ENCODE results near the gene TAB2. TPM values are rescaled to one million over a fixed set of nuclear protein-coding genes. Genes with fewer than 3 reads are reported as not detected.

Gene TAB2
- total RNA-seq, 1 experiment from 2014 or later: 56.2 TPM

DNA sequence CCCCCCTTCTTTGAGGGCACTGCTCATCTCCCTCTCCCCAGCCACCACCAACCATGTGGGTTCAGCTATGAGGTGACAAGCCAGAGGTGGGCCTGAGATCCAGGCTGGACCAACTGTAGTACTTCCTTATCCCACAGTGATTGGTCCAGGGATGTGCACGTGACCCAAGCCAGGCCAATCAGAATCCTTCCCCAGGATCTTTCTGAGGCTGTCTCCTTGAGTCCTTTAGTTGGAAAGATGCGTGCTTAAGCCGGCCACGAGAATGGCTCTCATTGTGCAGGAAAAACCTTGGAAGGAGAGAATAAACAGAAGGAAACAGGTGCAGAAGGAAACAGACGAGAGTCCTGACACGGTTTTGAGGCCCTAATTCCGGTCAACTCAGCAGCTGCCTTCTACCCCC lies 128.1 kb downstream of the TAB2 start:
- no peak overlapping the region for H2BK12ac ChIP-seq (ENCODE audit: insufficient read length, low read depth, low read length)
- no peak overlapping the region for H2BK20ac ChIP-seq (ENCODE audit: low read depth, low read length, poor library complexity, severe bottlenecking)
- Mint-ChIP-seq H3K9me3 (peaks cover 0 to 3% of the 10 kb centered on the region in 2 experiments; a peak in 3 of 5 replicates), H3K4me1 (0 out of 4 replicates have a peak, but pooled peaks cover 0 to 5% of the 10 kb centered on the region in 2 experiments), H3K4me3 (no peak overlapping the region), H3K36me3 (ENCODE audit: insufficient read depth in 1 of 3, low read depth in 3 of 3) (no peaks in the 10 kb centered on the region), H3K27ac (no peak overlapping the region; a peak in 1 of 7 replicates), H3K27me3 (ENCODE audit: low read depth) (peaks cover 24% of the 10 kb centered on the region)
- H3K56ac ChIP-seq (ENCODE audit: insufficient read length, low read depth, low read length): no peak overlapping the region
- no peaks in the 10 kb centered on the region for H4K20me1 ChIP-seq (ENCODE audit: control insufficient read depth, insufficient read depth, insufficient read length)
- H3K23ac ChIP-seq (ENCODE audit: insufficient read length, low read depth, low read length): no peak overlapping the region
- H3K4me2 ChIP-seq (ENCODE audit: insufficient read depth, insufficient read length, low read length): no peak overlapping the region
- H2BK15ac ChIP-seq (ENCODE audit: low read depth, low read length): no peak overlapping the region
- no peak overlapping the region for H2AFZ ChIP-seq (ENCODE audit: low read length)
- no peaks in the 10 kb centered on the region for H3K9me3 ChIP-seq (ENCODE audit: control insufficient read depth, low read depth, low read length)
- no peak overlapping the region for H3K27ac ChIP-seq (ENCODE audit: insufficient read length, low read depth, low read length)
- peaks cover 2% of the 10 kb centered on the region for H3K23me2 ChIP-seq (ENCODE audit: insufficient read length, low read depth, low read length, poor library complexity, severe bottlenecking)
- TF ChIP-seq, protein P1, sequence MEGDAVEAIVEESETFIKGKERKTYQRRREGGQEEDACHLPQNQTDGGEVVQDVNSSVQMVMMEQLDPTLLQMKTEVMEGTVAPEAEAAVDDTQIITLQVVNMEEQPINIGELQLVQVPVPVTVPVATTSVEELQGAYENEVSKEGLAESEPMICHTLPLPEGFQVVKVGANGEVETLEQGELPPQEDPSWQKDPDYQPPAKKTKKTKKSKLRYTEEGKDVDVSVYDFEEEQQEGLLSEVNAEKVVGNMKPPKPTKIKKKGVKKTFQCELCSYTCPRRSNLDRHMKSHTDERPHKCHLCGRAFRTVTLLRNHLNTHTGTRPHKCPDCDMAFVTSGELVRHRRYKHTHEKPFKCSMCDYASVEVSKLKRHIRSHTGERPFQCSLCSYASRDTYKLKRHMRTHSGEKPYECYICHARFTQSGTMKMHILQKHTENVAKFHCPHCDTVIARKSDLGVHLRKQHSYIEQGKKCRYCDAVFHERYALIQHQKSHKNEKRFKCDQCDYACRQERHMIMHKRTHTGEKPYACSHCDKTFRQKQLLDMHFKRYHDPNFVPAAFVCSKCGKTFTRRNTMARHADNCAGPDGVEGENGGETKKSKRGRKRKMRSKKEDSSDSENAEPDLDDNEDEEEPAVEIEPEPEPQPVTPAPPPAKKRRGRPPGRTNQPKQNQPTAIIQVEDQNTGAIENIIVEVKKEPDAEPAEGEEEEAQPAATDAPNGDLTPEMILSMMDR (conservative IDR thresholded peaks at IDR 0.05): no peak
- H3K18ac ChIP-seq (ENCODE audit: insufficient read length, low read depth, low read length): no peak overlapping the region
- H3K14ac ChIP-seq (ENCODE audit: insufficient read depth, low read length): no peak overlapping the region
- no peak overlapping the region for H4K5ac ChIP-seq (ENCODE audit: insufficient read length, low read depth, low read length)
- no peak overlapping the region for H2BK5ac ChIP-seq (ENCODE audit: insufficient read length, low read length)
- no peaks in the 10 kb centered on the region for H3K4me1 ChIP-seq (ENCODE audit: insufficient read depth, low read length)
- no peaks in the 10 kb centered on the region for H3K79me2 ChIP-seq (ENCODE audit: insufficient read depth, low read length)
- DNase-seq: no peak
- H3K9ac ChIP-seq (ENCODE audit: extremely low read depth, insufficient read length, low read length): no peak overlapping the region
- H3K79me1 ChIP-seq (ENCODE audit: insufficient read depth, low read depth, low read length, poor library complexity, severe bottlenecking): no peaks in the 10 kb centered on the region
- no peak overlapping the region for H3K4ac ChIP-seq (ENCODE audit: low read depth, low read length)
- H4K8ac ChIP-seq (replicated peaks; ENCODE audit: insufficient read length, low read depth, low read length): no peak overlapping the region
- peaks cover 9% of the 10 kb centered on the region; the same call in 1 of the 2 replicates for H3K27me3 ChIP-seq (ENCODE audit: insufficient read depth, low read length)
- no peak overlapping the region for H4K91ac ChIP-seq (ENCODE audit: insufficient read length, low read depth, low read length)
- no peak overlapping the region for H2BK120ac ChIP-seq (ENCODE audit: low read depth, low read length, poor library complexity, severe bottlenecking)
- no peak overlapping the region for H2AK5ac ChIP-seq (ENCODE audit: insufficient read length, low read length)
- no peak overlapping the region for H3T11ph ChIP-seq (ENCODE audit: low read length)
- WGBS (ENCODE audit: extremely low coverage, insufficient read length, low lambda C conversion rate): no CpG with 5 or more reads among the region's 7 CpGs
